ENCODE measurements around the gene NEUROG1.

Gene NEUROG1

DNA sequence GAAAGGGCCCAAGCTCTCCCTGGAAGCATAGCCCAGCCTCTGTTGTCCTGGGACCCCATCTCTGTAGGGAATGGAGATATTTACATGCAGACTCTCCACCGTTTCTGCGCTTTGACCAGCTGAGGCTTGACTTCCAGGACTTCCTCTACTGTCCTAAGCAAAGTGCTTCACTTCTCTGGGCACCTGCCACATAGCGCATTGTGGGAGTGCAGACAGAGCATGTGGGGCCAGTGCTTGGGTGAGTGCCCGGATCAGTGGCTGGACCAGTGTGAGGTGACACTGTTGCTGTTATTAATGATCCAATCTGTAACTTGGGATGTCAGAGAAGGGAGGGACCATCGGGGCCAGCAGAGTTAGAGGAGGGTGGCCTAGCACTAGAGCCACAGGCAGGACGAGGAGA is 32.5 kb upstream of the NEUROG1 start:
- H3K9me3 ChIP-seq (ENCODE audit: severe bottlenecking): no peaks in the 10 kb centered on the region
- no peaks in the 10 kb centered on the region for H3K27me3 ChIP-seq (ENCODE audit: insufficient read depth, poor library complexity, severe bottlenecking)
- DNase-seq (ENCODE audit: low spot score): no peak
- H3K36me3 ChIP-seq (ENCODE audit: low read depth): no peaks in the 10 kb centered on the region
- H3K27ac ChIP-seq (ENCODE audit: poor library complexity, severe bottlenecking): no peak overlapping the region
- TF ChIP-seq, protein P1, sequence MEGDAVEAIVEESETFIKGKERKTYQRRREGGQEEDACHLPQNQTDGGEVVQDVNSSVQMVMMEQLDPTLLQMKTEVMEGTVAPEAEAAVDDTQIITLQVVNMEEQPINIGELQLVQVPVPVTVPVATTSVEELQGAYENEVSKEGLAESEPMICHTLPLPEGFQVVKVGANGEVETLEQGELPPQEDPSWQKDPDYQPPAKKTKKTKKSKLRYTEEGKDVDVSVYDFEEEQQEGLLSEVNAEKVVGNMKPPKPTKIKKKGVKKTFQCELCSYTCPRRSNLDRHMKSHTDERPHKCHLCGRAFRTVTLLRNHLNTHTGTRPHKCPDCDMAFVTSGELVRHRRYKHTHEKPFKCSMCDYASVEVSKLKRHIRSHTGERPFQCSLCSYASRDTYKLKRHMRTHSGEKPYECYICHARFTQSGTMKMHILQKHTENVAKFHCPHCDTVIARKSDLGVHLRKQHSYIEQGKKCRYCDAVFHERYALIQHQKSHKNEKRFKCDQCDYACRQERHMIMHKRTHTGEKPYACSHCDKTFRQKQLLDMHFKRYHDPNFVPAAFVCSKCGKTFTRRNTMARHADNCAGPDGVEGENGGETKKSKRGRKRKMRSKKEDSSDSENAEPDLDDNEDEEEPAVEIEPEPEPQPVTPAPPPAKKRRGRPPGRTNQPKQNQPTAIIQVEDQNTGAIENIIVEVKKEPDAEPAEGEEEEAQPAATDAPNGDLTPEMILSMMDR (IDR thresholded peaks at IDR 0.05; ENCODE audit: poor library complexity, severe bottlenecking): no peak
- no peak overlapping the region for H3K4me3 ChIP-seq (ENCODE audit: severe bottlenecking)
- no peaks in the 10 kb centered on the region for H3K4me1 ChIP-seq (ENCODE audit: insufficient read depth, poor library complexity, severe bottlenecking)
- no peak for ATAC-seq (ENCODE audit: low read depth)

DNA sequence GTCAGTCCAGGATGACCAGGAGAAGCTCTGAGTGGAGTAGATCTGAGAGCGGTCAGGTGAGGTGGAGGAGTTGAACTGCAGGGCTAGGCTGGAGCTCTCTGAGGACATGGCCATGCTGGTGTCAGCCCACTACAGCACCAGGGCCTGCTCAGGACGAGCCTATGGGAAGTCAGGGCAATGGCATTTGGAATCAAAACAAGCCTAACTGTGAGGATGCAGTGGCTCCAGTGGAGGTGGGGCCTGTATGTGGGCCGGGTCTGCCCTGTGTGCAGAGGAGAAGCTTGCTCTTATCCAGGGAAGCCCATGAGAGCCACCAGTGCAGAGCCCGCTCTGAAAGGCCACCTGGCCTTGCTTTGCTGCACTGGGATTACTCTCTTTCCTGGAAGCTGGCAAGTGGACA is 31.9 kb upstream of the NEUROG1 start:
- no peak for ATAC-seq (ENCODE audit: low read depth)
- no peak overlapping the region for H3K27ac ChIP-seq (ENCODE audit: poor library complexity, severe bottlenecking)

DNA sequence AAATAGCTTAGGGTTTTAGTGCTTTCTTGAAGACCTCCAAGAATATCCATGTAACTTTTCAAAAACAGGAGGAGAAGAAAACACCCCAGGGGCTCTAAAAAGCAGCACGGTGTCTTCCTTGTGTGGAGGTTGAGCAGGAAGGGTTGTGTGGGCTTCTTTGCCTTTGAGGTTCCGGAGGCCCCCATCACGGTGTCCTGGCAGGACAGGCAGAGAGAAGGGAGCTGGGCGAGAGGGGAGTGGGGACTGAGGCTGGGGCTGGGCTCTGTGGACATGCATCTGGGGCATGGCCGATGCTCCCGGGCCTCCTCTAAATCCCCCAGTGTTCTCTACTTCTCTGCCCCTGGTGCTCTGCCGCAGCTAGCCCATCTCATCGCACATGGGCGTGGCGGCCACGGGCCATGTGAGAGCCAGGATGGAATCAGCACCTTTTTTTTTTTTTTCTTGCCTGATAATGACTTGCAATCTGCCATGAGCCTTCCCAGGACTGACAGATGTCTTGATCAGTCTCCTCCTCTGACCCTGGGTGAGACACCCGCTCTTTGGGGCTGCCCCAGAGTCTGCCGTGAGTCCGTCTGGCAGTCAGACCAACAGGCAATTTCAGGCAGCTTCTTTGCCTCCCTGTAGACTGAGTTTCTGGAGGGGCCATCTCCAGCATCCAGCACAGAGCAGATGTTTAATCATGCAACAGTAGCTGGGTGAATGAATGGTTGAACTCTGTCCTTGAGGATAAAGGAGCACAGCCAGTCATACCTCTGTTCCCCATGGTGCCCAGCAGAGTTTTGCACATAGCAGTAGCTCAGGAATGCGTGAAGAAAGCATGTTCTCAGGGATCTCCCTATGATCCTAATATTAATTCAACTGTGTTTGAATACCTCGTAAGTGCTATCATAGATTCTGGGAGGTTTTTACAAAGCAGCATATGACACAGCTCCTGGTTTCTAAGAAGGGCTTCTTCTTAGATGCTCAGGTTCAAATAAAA is 30.9 kb upstream of the NEUROG1 start:
- Histone ChIP-seq H3K4me1 (ENCODE audit: insufficient read depth, poor library complexity, severe bottlenecking) (no peaks in the 10 kb centered on the region), H3K9me3 (ENCODE audit: severe bottlenecking) (no peaks in the 10 kb centered on the region), H3K4me3 (ENCODE audit: severe bottlenecking) (no peak overlapping the region), H3K27ac (ENCODE audit: poor library complexity, severe bottlenecking) (no peak overlapping the region), H3K36me3 (ENCODE audit: low read depth) (no peaks in the 10 kb centered on the region), H3K27me3 (ENCODE audit: insufficient read depth, poor library complexity, severe bottlenecking) (no peaks in the 10 kb centered on the region)
- ATAC-seq (ENCODE audit: low read depth) (no peak), DNase-seq (ENCODE audit: low spot score) (no peak)
- TF ChIP-seq, protein P1 (IDR thresholded peaks at IDR 0.05; ENCODE audit: poor library complexity, severe bottlenecking): peak; percentile 62

More for the DNA sequence above, 31.9 kb upstream of the NEUROG1 start:
- TF ChIP-seq, protein P1 (IDR thresholded peaks at IDR 0.05; ENCODE audit: poor library complexity, severe bottlenecking): no peak
- no peaks in the 10 kb centered on the region for H3K27me3 ChIP-seq (ENCODE audit: insufficient read depth, poor library complexity, severe bottlenecking)
- H3K9me3 ChIP-seq (ENCODE audit: severe bottlenecking): no peaks in the 10 kb centered on the region
- no peak for DNase-seq (ENCODE audit: low spot score)
- H3K4me1 ChIP-seq (ENCODE audit: insufficient read depth, poor library complexity, severe bottlenecking): no peaks in the 10 kb centered on the region
- no peaks in the 10 kb centered on the region for H3K36me3 ChIP-seq (ENCODE audit: low read depth)
- H3K4me3 ChIP-seq (ENCODE audit: severe bottlenecking): no peak overlapping the region

DNA sequence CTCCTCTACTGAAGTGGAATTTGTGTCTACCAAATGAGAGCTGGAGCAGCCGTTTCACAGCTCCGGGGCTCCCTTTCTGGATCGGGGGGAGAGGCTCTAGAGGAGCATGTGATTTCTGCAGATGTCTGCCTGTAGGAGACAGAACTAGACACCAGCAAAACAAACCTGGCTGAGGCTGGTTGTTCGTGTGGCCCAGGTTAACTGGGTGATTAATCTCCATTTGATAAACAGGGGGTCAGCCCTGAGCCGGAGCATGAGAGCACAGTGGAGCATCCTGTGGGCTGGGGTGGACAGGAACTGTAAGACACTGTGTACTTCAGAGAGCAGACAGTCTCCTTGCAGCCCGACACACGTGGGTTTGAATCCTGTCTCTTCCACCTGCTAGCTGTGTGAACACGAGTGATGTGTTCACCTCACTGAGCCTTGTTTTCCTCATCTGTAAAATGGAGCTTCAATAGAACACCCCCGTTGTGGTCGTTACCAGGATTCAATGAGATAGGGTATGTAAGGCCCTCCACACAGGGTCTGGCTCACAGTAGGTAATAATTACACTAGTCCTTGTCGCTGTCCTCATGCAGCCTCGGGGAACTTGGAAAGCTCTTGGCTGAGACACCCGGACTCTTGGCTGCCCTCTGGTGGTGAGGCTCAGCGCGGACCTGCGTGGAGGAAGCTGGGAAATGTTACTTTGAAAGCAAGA is 30.1 kb upstream of the NEUROG1 start:
- peak; percentile 55; the same call in 2 of the 3 replicates for ATAC-seq (ENCODE audit: low read depth)
- H3K27ac ChIP-seq (ENCODE audit: poor library complexity, severe bottlenecking): no peak overlapping the region
- no peak for DNase-seq (ENCODE audit: low spot score)

More for the DNA sequence above, 30.1 kb upstream of the NEUROG1 start:
- Histone ChIP-seq H3K4me1 (ENCODE audit: insufficient read depth, poor library complexity, severe bottlenecking) (no peaks in the 10 kb centered on the region), H3K27me3 (ENCODE audit: insufficient read depth, poor library complexity, severe bottlenecking) (no peaks in the 10 kb centered on the region), H3K9me3 (ENCODE audit: severe bottlenecking) (no peaks in the 10 kb centered on the region), H3K36me3 (ENCODE audit: low read depth) (no peaks in the 10 kb centered on the region), H3K4me3 (ENCODE audit: severe bottlenecking) (no peak overlapping the region)
- TF ChIP-seq, protein P1 (IDR thresholded peaks at IDR 0.05; ENCODE audit: poor library complexity, severe bottlenecking): peak; percentile 95

Data from RWPE2 (cell line).